Lower leg skin (tissue), 3 donors: ENCODE data around the gene COL18A1.

Experiments
- POLR2A ChIP-seq, 2 donors: fragments of 450-650 bp; IDR thresholded peaks; one replicate each; pipeline ENCODE4 v1.6.1; 2016 to 2017; ENCODE audit warnings: antibody characterized with exemption in 2 of 2, mild to moderate bottlenecking in 1 of 2, moderate library complexity in 1 of 2
- TF ChIP-seq, protein P1 (sequence below), 3 donors: fragments of 450-650 bp; IDR thresholded peaks; one replicate each; pipeline ENCODE4 v1.5.1; 2016; ENCODE audit warnings: antibody characterized with exemption in 3 of 3, mild to moderate bottlenecking in 3 of 3, moderate library complexity in 2 of 3

DNA sequence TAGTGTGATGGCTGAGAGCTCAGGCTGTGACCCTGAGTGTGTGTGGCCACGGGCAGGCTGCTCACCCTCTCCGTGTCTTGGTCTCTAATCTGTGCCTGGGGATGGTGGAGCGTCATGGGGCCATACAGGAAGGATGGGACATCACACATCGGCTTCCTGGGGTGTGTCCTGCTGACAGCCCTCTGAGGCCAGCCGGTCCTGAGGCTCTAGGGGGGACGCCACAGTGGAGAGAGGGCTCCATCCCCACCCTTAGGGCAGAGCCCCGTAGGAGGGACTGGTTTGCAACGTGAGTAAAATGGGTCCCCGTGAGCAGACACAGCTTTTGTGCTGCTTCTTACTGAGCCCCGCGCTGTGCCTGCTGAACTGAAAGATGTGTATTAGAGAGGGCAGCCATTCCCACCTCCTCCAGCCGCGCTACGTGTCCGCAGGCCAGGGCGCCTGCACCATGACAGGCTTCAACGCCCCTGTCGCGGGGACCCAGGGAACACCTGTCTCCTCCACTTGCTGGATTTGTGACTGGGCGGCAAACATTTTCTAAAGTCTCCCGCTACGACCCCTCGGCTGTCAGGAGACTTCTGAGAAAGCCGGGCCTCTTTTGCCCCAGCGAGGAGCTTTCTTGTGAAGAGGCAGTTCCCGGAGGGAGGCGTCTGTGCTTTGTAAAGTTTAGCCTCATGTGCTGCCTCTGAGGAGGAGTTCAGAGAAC is 8.1 kb downstream of the COL18A1 start:
- TF ChIP-seq, protein P1, sequence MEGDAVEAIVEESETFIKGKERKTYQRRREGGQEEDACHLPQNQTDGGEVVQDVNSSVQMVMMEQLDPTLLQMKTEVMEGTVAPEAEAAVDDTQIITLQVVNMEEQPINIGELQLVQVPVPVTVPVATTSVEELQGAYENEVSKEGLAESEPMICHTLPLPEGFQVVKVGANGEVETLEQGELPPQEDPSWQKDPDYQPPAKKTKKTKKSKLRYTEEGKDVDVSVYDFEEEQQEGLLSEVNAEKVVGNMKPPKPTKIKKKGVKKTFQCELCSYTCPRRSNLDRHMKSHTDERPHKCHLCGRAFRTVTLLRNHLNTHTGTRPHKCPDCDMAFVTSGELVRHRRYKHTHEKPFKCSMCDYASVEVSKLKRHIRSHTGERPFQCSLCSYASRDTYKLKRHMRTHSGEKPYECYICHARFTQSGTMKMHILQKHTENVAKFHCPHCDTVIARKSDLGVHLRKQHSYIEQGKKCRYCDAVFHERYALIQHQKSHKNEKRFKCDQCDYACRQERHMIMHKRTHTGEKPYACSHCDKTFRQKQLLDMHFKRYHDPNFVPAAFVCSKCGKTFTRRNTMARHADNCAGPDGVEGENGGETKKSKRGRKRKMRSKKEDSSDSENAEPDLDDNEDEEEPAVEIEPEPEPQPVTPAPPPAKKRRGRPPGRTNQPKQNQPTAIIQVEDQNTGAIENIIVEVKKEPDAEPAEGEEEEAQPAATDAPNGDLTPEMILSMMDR (IDR thresholded peaks at IDR 0.05) = no peak
- TF ChIP-seq POLR2A (IDR thresholded peaks at IDR 0.05) = no peak
